ENCODE measurements around the gene HOXB2. TPM values are rescaled to one million over a fixed set of nuclear protein-coding genes. Genes with fewer than 3 reads are reported as not detected.

The HOXB2 gene
- total RNA-seq, 1 experiment from 2014 or later: 3.7 TPM

DNA sequence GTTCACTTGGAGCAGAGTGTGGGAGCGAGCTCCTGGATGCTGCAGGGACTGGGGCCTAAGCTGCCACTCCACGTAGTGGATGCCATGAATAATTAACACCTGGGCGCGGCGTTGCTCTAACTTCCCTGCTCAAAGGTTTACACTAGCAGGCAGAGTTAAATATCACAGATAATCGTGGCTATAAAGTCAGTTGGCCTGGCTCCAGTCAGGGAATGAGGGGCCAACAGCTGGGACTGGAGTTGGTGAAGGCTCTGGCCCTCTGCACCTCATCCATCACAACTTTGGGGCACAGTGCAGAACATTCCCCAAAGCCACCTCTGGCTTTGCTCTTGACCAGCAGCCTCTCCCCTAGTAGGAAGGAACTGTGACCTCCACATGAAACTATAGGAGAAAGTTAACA, 22.3 kb upstream of the HOXB2 start:
- no peak for ATAC-seq
- peaks cover 19% of the 10 kb centered on the region; the same call in 1 of the 2 replicates for H3K27me3 Mint-ChIP-seq (ENCODE audit: low read depth)
- no peaks in the 10 kb centered on the region for H3K36me3 Mint-ChIP-seq
- TF ChIP-seq ZNF121 (CRISPR knock-in tag; IDR thresholded peaks at IDR 0.05): no peak
- no peak for TF ChIP-seq CBFB (CRISPR knock-in tag; IDR thresholded peaks at IDR 0.05; ENCODE audit: low read depth)
- no peak for TF ChIP-seq PRRX2 (CRISPR knock-in tag; IDR thresholded peaks at IDR 0.05)
- TF ChIP-seq, protein P1, sequence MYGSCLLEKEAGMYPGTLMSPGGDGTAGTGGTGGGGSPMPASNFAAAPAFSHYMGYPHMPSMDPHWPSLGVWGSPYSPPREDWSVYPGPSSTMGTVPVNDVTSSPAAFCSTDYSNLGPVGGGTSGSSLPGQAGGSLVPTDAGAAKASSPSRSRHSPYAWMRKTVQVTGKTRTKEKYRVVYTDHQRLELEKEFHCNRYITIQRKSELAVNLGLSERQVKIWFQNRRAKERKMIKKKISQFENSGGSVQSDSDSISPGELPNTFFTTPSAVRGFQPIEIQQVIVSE (CRISPR knock-in tag; IDR thresholded peaks at IDR 0.05; ENCODE audit: borderline replicate concordance): no peak
- TF ChIP-seq ATF1 (CRISPR knock-in tag; IDR thresholded peaks at IDR 0.05): no peak
- no peak for TF ChIP-seq ZNF232 (CRISPR knock-in tag; IDR thresholded peaks at IDR 0.05)
- no peak for TF ChIP-seq GRHL2 (CRISPR knock-in tag; IDR thresholded peaks at IDR 0.05; ENCODE audit: insufficient replicate concordance, severe bottlenecking)
- no peak for TF ChIP-seq TCF7 (CRISPR knock-in tag; IDR thresholded peaks at IDR 0.05; ENCODE audit: low read depth)
- no peak for TF ChIP-seq EMX1 (CRISPR knock-in tag; IDR thresholded peaks at IDR 0.05)
- no peak for TF ChIP-seq MYBL2 (CRISPR knock-in tag; IDR thresholded peaks at IDR 0.05)
- TF ChIP-seq SMAD4 (CRISPR knock-in tag; IDR thresholded peaks at IDR 0.05): no peak
- TF ChIP-seq, protein P2, sequence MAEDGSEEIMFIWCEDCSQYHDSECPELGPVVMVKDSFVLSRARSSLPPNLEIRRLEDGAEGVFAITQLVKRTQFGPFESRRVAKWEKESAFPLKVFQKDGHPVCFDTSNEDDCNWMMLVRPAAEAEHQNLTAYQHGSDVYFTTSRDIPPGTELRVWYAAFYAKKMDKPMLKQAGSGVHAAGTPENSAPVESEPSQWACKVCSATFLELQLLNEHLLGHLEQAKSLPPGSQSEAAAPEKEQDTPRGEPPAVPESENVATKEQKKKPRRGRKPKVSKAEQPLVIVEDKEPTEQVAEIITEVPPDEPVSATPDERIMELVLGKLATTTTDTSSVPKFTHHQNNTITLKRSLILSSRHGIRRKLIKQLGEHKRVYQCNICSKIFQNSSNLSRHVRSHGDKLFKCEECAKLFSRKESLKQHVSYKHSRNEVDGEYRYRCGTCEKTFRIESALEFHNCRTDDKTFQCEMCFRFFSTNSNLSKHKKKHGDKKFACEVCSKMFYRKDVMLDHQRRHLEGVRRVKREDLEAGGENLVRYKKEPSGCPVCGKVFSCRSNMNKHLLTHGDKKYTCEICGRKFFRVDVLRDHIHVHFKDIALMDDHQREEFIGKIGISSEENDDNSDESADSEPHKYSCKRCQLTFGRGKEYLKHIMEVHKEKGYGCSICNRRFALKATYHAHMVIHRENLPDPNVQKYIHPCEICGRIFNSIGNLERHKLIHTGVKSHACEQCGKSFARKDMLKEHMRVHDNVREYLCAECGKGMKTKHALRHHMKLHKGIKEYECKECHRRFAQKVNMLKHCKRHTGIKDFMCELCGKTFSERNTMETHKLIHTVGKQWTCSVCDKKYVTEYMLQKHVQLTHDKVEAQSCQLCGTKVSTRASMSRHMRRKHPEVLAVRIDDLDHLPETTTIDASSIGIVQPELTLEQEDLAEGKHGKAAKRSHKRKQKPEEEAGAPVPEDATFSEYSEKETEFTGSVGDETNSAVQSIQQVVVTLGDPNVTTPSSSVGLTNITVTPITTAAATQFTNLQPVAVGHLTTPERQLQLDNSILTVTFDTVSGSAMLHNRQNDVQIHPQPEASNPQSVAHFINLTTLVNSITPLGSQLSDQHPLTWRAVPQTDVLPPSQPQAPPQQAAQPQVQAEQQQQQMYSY (CRISPR knock-in tag; IDR thresholded peaks at IDR 0.05): no peak
- no peak for DNase-seq (ENCODE audit: low spot score)
- H3K4me3 Mint-ChIP-seq: no peak overlapping the region
- ChIA-PET POLR2A (no interaction called here), CTCF (interaction anchor here (0.8 to 1.0 kb wide), 3 partner anchors 21 to 104 kb away, joined by 3 to 8 read pairs (median 3); no protein-coding TSS in a partner anchor)
- H3K9me3 Mint-ChIP-seq: no peaks in the 10 kb centered on the region
- H3K4me1 Mint-ChIP-seq: peaks cover 34% of the 10 kb centered on the region
- H3K27ac Mint-ChIP-seq: no peak overlapping the region

DNA sequence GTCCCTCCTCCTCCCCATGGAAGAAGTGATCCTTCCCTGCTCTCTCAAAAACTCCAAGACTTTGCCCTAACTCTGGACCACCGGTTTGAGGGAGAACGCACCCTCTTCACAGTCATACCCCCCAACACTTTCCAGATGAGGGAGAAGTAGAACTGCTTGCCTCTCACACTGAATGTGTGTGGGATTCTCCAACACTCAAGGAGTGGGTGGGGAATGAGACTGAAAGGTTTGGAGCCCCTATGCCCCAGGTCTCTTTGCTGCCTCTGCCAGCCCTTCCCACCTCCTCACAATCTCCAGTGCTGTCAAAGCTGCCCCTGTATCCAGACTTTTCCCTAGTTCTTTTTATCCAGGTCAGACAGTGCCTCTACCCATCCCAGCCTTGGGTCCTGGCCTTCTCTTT, 21.8 kb upstream of the HOXB2 start:
- POLR2A ChIA-PET: no interaction called here
- CTCF ChIA-PET: interaction anchor here (0.8 to 1.0 kb wide), 3 partner anchors 21 to 105 kb away, joined by 3 to 8 read pairs (median 3); no protein-coding TSS in a partner anchor

More for the DNA sequence above, 21.8 kb upstream of the HOXB2 start:
- Mint-ChIP-seq H3K4me1 (peaks cover 34% of the 10 kb centered on the region), H3K4me3 (no peak overlapping the region), H3K27ac (no peak overlapping the region), H3K27me3 (ENCODE audit: low read depth) (peaks cover 24% of the 10 kb centered on the region; the same call in 1 of the 2 replicates), H3K36me3 (no peaks in the 10 kb centered on the region), H3K9me3 (no peaks in the 10 kb centered on the region)
- TF ChIP-seq, protein P3, sequence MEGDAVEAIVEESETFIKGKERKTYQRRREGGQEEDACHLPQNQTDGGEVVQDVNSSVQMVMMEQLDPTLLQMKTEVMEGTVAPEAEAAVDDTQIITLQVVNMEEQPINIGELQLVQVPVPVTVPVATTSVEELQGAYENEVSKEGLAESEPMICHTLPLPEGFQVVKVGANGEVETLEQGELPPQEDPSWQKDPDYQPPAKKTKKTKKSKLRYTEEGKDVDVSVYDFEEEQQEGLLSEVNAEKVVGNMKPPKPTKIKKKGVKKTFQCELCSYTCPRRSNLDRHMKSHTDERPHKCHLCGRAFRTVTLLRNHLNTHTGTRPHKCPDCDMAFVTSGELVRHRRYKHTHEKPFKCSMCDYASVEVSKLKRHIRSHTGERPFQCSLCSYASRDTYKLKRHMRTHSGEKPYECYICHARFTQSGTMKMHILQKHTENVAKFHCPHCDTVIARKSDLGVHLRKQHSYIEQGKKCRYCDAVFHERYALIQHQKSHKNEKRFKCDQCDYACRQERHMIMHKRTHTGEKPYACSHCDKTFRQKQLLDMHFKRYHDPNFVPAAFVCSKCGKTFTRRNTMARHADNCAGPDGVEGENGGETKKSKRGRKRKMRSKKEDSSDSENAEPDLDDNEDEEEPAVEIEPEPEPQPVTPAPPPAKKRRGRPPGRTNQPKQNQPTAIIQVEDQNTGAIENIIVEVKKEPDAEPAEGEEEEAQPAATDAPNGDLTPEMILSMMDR (IDR thresholded peaks at IDR 0.05): no peak
- TF ChIP-seq ELF4 (CRISPR knock-in tag; IDR thresholded peaks at IDR 0.05; ENCODE audit: low read depth) (no peak), ZNF396 (CRISPR knock-in tag; IDR thresholded peaks at IDR 0.05; ENCODE audit: borderline replicate concordance) (no peak), CBFB (CRISPR knock-in tag; IDR thresholded peaks at IDR 0.05; ENCODE audit: low read depth) (no peak), GRHL2 (CRISPR knock-in tag; IDR thresholded peaks at IDR 0.05; ENCODE audit: insufficient replicate concordance, severe bottlenecking) (no peak)
- DNase-seq (ENCODE audit: low spot score) (no peak), ATAC-seq (no peak)

Data from WTC11 (cell line).